Neural cell (in vitro differentiated cells): ENCODE data around the gene FOXJ1. TPM values are rescaled to one million over a fixed set of nuclear protein-coding genes. Genes with fewer than 3 reads are reported as not detected.

Experiments used
- H2AFZ ChIP-seq: fragments of 200-600, 300-800 bp; sonication (generic), shearing (Covaris generic); 2 replicates; pipeline ENCODE4 v1.6.0; 2014; ENCODE audit warnings: low read depth, mild to moderate bottlenecking, antibody characterized with exemption, low read length, moderate library complexity
- H3F3A ChIP-seq: fragments of 200-600 bp; shearing (Covaris generic); 2 replicates; pipeline ENCODE4 v1.6.1; 2016; ENCODE audit warnings: mild to moderate bottlenecking, moderate library complexity, mixed read lengths, antibody characterized with exemption, low read length; ENCODE audit not compliant: insufficient read depth, poor library complexity, severe bottlenecking
- H3K27ac ChIP-seq: fragments of 200-600, 300-800 bp; sonication (generic), shearing (Covaris generic); 2 replicates; pipeline ENCODE4 v1.5.1; 2014; ENCODE audit warnings: mild to moderate bottlenecking, low read length, moderate library complexity
- H3K27me3 ChIP-seq: fragments of 300-800, 200-600 bp; sonication (generic), shearing (Covaris generic); 2 replicates; pipeline ENCODE4 v1.6.0; 2014; ENCODE audit warnings: mild to moderate bottlenecking, low read depth, low read length, moderate library complexity; ENCODE audit not compliant: insufficient read depth
- H3K36me3 ChIP-seq: fragments of 300-800, 200-600 bp; sonication (generic), shearing (Covaris generic); 2 replicates; pipeline ENCODE4 v1.5.1; 2014; ENCODE audit warnings: mild to moderate bottlenecking, antibody characterized with exemption, low read length, moderate library complexity; ENCODE audit not compliant: insufficient read depth
- H3K4me2 ChIP-seq: fragments of 300-800, 200-600 bp; sonication (generic), shearing (Covaris generic); 2 replicates; pipeline ENCODE4 v1.6.0; 2014; ENCODE audit warnings: mild to moderate bottlenecking, low read length
- H3K4me3 ChIP-seq: fragments of 300-800, 200-600 bp; sonication (generic), shearing (Covaris generic); 2 replicates; pipeline ENCODE4 v1.5.1; 2014; ENCODE audit warnings: mild to moderate bottlenecking, low read length, moderate library complexity
- H3K79me2 ChIP-seq: fragments of 200-600 bp; shearing (Covaris generic); replicated peaks from 2 replicates; pipeline ENCODE4 v1.6.0; 2014; ENCODE audit warnings: mild to moderate bottlenecking, low read length, moderate library complexity; ENCODE audit not compliant: insufficient read depth
- H3K9ac ChIP-seq: fragments of 300-800, 200-600 bp; sonication (generic), shearing (Covaris generic); 2 replicates; pipeline ENCODE4 v1.6.1; 2016; ENCODE audit warnings: mild to moderate bottlenecking, low read length, mixed read lengths
- H3K9me2 ChIP-seq: fragments of 200-600 bp; shearing (Covaris generic); 2 replicates; pipeline ENCODE4 v1.6.1; 2016; ENCODE audit warnings: mild to moderate bottlenecking, low read length, mixed read lengths; ENCODE audit not compliant: insufficient read depth
- H3K9me3 ChIP-seq: fragments of 200-600, 300-800 bp; sonication (generic), shearing (Covaris generic); 2 replicates; pipeline ENCODE4 v1.6.1; 2016; ENCODE audit warnings: mild to moderate bottlenecking, mixed run types, low read length, moderate library complexity, mixed read lengths
- H4K20me1 ChIP-seq: fragments of 200-600 bp; shearing (Covaris generic); 2 replicates; pipeline ENCODE4 v1.6.1; 2016; ENCODE audit warnings: mild to moderate bottlenecking, mixed run types; ENCODE audit not compliant: insufficient read depth
- EP300 ChIP-seq: fragments of 450-650 bp; conservative IDR thresholded peaks from 2 replicates; pipeline ENCODE4 v1.6.1; 2014; ENCODE audit warnings: antibody characterized with exemption, mild to moderate bottlenecking, moderate library complexity; ENCODE audit not compliant: poor library complexity, severe bottlenecking
- EZH2 ChIP-seq: fragments of 200-600, 300-800 bp; shearing (Covaris generic), sonication (generic); IDR thresholded peaks from 2 replicates; pipeline ENCODE4 v1.6.1; 2014; ENCODE audit warnings: antibody characterized with exemption, low read length, borderline replicate concordance, mild to moderate bottlenecking; ENCODE audit not compliant: insufficient read depth, poor library complexity, severe bottlenecking
- MXI1 ChIP-seq: fragments of 450-650 bp; conservative IDR thresholded peaks from 2 replicates; pipeline ENCODE4 v1.6.1; 2014; ENCODE audit warnings: antibody characterized with exemption, mild to moderate bottlenecking; ENCODE audit not compliant: poor library complexity, severe bottlenecking
- POLR2AphosphoS5 ChIP-seq: IDR thresholded peaks from 2 replicates; pipeline ENCODE4 v1.6.1; 2012
- RAD21 ChIP-seq: fragments of 450-650 bp; conservative IDR thresholded peaks from 2 replicates; pipeline ENCODE4 v1.6.1; 2014; ENCODE audit warnings: antibody characterized with exemption, mild to moderate bottlenecking, moderate library complexity
- SMC3 ChIP-seq: fragments of 450-650 bp; conservative IDR thresholded peaks from 2 replicates; pipeline ENCODE4 v1.6.1; 2014; ENCODE audit warnings: antibody characterized with exemption, mild to moderate bottlenecking, moderate library complexity; ENCODE audit not compliant: poor library complexity
- TAF1 ChIP-seq: IDR thresholded peaks from 2 replicates; pipeline ENCODE4 v1.6.1; 2012; ENCODE audit warnings: low read depth
- polyA plus RNA-seq: library from polyadenylated mRNA; depleted of rRNA; stranded (reverse); fragments of >200 nt; gene quantifications from 2 replicates; pipeline ENCODE4 v1.2.3, GENCODE V29; 2014
- TF ChIP-seq, protein P1 (sequence below): IDR thresholded peaks from 2 replicates; pipeline ENCODE4 v1.6.1; 2012; ENCODE audit warnings: borderline replicate concordance
- TF ChIP-seq, protein P2 (sequence below): fragments of 450-650 bp; IDR thresholded peaks from 2 replicates; pipeline ENCODE4 v1.5.1; 2014; ENCODE audit warnings: antibody characterized with exemption, mild to moderate bottlenecking, moderate library complexity; ENCODE audit not compliant: poor library complexity, severe bottlenecking

The FOXJ1 gene
- polyA plus RNA-seq, 1 donor from 2014 or later = 0.56 TPM

- Histone ChIP-seq H3F3A (no peaks in the 10 kb centered on the region), H3K79me2 (no peaks in the 10 kb centered on the region), H3K9me2 (no peaks in the 10 kb centered on the region), H2AFZ (no peak overlapping the region), H4K20me1 (no peaks in the 10 kb centered on the region), H3K27ac (no peak overlapping the region), H3K9me3 (no peaks in the 10 kb centered on the region), H3K9ac (no peak overlapping the region), H3K36me3 (no peaks in the 10 kb centered on the region), H3K4me2 (no peak overlapping the region), H3K27me3 (no peaks in the 10 kb centered on the region), H3K4me3 (no peak overlapping the region)
- TF ChIP-seq POLR2AphosphoS5 = no peak
- TF ChIP-seq EZH2 = no peak
- no peak for TF ChIP-seq EP300
- no peak for TF ChIP-seq SMC3
- TF ChIP-seq RAD21 = no peak
- TF ChIP-seq, protein P1, sequence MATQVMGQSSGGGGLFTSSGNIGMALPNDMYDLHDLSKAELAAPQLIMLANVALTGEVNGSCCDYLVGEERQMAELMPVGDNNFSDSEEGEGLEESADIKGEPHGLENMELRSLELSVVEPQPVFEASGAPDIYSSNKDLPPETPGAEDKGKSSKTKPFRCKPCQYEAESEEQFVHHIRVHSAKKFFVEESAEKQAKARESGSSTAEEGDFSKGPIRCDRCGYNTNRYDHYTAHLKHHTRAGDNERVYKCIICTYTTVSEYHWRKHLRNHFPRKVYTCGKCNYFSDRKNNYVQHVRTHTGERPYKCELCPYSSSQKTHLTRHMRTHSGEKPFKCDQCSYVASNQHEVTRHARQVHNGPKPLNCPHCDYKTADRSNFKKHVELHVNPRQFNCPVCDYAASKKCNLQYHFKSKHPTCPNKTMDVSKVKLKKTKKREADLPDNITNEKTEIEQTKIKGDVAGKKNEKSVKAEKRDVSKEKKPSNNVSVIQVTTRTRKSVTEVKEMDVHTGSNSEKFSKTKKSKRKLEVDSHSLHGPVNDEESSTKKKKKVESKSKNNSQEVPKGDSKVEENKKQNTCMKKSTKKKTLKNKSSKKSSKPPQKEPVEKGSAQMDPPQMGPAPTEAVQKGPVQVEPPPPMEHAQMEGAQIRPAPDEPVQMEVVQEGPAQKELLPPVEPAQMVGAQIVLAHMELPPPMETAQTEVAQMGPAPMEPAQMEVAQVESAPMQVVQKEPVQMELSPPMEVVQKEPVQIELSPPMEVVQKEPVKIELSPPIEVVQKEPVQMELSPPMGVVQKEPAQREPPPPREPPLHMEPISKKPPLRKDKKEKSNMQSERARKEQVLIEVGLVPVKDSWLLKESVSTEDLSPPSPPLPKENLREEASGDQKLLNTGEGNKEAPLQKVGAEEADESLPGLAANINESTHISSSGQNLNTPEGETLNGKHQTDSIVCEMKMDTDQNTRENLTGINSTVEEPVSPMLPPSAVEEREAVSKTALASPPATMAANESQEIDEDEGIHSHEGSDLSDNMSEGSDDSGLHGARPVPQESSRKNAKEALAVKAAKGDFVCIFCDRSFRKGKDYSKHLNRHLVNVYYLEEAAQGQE = no peak
- TF ChIP-seq TAF1 = no peak
- TF ChIP-seq, protein P2, sequence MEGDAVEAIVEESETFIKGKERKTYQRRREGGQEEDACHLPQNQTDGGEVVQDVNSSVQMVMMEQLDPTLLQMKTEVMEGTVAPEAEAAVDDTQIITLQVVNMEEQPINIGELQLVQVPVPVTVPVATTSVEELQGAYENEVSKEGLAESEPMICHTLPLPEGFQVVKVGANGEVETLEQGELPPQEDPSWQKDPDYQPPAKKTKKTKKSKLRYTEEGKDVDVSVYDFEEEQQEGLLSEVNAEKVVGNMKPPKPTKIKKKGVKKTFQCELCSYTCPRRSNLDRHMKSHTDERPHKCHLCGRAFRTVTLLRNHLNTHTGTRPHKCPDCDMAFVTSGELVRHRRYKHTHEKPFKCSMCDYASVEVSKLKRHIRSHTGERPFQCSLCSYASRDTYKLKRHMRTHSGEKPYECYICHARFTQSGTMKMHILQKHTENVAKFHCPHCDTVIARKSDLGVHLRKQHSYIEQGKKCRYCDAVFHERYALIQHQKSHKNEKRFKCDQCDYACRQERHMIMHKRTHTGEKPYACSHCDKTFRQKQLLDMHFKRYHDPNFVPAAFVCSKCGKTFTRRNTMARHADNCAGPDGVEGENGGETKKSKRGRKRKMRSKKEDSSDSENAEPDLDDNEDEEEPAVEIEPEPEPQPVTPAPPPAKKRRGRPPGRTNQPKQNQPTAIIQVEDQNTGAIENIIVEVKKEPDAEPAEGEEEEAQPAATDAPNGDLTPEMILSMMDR = no peak
- no peak for TF ChIP-seq MXI1
Observed at GRCh38 chr17:76124582-76125390, 16.3 kb downstream of the FOXJ1 start.

GRCh38 chr17:76123749-76124581 lies 17.1 kb downstream of the FOXJ1 start:
- Histone ChIP-seq H3F3A (no peaks in the 10 kb centered on the region), H3K9ac (no peak overlapping the region), H4K20me1 (no peaks in the 10 kb centered on the region), H2AFZ (no peak overlapping the region), H3K9me2 (no peaks in the 10 kb centered on the region), H3K36me3 (no peaks in the 10 kb centered on the region), H3K27ac (no peak overlapping the region), H3K4me2 (no peak overlapping the region), H3K9me3 (no peaks in the 10 kb centered on the region), H3K27me3 (no peaks in the 10 kb centered on the region), H3K79me2 (no peaks in the 10 kb centered on the region), H3K4me3 (no peak overlapping the region)
- TF ChIP-seq MXI1 (no peak), EZH2 (no peak), EP300 (no peak), TAF1 (no peak), POLR2AphosphoS5 (no peak), SMC3 (no peak), RAD21 (no peak)
- TF ChIP-seq, protein P1 = no peak
- TF ChIP-seq, protein P2 = no peak
